ENCODE results near the gene GDF10.

- TF ChIP-seq CTCF (optimal IDR thresholded peaks at IDR 0.05 in 1 of 3, IDR thresholded peaks at IDR 0.05 in 1 of 3, conservative IDR thresholded peaks at IDR 0.05 in 1 of 3; ENCODE audit: extremely low read depth in 1 of 3, insufficient read depth in 2 of 3, low read length in 3 of 3), result no peak
- TF ChIP-seq EZH2 (IDR thresholded peaks at IDR 0.05; ENCODE audit: low read length), result no peak
These were observed 23.1 kb downstream of the GDF10 start for GRCh38 chr10:47323087-47323486.

All from keratinocyte (primary cell).